ENCODE results near the gene ZNF441. TPM values are rescaled to one million over a fixed set of nuclear protein-coding genes. Genes with fewer than 3 reads are reported as not detected.

The ZNF441 gene
- total and polyA plus RNA-seq, 2 of the 13 experiments (the other 11 are each of a cell fraction or from before 2014, with no cell fraction given): 2.8 to 10.0 TPM

GRCh38 chr19:11798391-11799330, 31.9 kb downstream of the ZNF441 start, which contains the start of gene ZNF491 (continued):
- TF ChIP-seq RFXAP (CRISPR knock-in tag; IDR thresholded peaks at IDR 0.05; ENCODE audit: borderline replicate concordance) (peak; percentile 94), NFYC (CRISPR knock-in tag; IDR thresholded peaks at IDR 0.05) (peak; percentile 73), ZNF878 (CRISPR knock-in tag; IDR thresholded peaks at IDR 0.05) (no peak), ZNF614 (CRISPR knock-in tag; IDR thresholded peaks at IDR 0.05; ENCODE audit: borderline replicate concordance) (no peak), SP140L (CRISPR knock-in tag; IDR thresholded peaks at IDR 0.05; ENCODE audit: borderline replicate concordance) (no peak), SOX6 (IDR thresholded peaks at IDR 0.05) (no peak), SOX6 (CRISPR knock-in tag; IDR thresholded peaks at IDR 0.05) (no peak; the same call in 1 of the 2 replicates), MTA1 (CRISPR knock-in tag; IDR thresholded peaks at IDR 0.05; ENCODE audit: borderline replicate concordance) (peak; percentile 46; the same call in 1 of the 2 replicates), STAG1 (CRISPR knock-in tag; IDR thresholded peaks at IDR 0.05) (peak; percentile 32), ZNF34 (CRISPR knock-in tag; IDR thresholded peaks at IDR 0.05; ENCODE audit: borderline replicate concordance) (no peak), GABPA (IDR thresholded peaks at IDR 0.05; ENCODE audit: low read depth, low read length) (no peak), GABPA (CRISPR knock-in tag; IDR thresholded peaks at IDR 0.05; ENCODE audit: low read depth) (no peak), ZNF644 (CRISPR knock-in tag; IDR thresholded peaks at IDR 0.05; ENCODE audit: low read depth) (no peak), KDM2A (CRISPR knock-in tag; IDR thresholded peaks at IDR 0.05; ENCODE audit: borderline replicate concordance, low read depth) (no peak; the same call in 1 of the 2 replicates), NR2F6 (IDR thresholded peaks at IDR 0.05) (no peak), NR2F6 (CRISPR knock-in tag; IDR thresholded peaks at IDR 0.05) (no peak), ZNF33B (CRISPR knock-in tag; IDR thresholded peaks at IDR 0.05) (peak; percentile 76; the same call in 1 of the 2 replicates), HNRNPL (IDR thresholded peaks at IDR 0.05; ENCODE audit: low read depth, low read length) (0 out of 2 replicates have a peak, but pooled peaks have one; percentile 19), TBX3 (IDR thresholded peaks at IDR 0.05; ENCODE audit: borderline replicate concordance) (no peak)
- TF ChIP-seq, protein P1, sequence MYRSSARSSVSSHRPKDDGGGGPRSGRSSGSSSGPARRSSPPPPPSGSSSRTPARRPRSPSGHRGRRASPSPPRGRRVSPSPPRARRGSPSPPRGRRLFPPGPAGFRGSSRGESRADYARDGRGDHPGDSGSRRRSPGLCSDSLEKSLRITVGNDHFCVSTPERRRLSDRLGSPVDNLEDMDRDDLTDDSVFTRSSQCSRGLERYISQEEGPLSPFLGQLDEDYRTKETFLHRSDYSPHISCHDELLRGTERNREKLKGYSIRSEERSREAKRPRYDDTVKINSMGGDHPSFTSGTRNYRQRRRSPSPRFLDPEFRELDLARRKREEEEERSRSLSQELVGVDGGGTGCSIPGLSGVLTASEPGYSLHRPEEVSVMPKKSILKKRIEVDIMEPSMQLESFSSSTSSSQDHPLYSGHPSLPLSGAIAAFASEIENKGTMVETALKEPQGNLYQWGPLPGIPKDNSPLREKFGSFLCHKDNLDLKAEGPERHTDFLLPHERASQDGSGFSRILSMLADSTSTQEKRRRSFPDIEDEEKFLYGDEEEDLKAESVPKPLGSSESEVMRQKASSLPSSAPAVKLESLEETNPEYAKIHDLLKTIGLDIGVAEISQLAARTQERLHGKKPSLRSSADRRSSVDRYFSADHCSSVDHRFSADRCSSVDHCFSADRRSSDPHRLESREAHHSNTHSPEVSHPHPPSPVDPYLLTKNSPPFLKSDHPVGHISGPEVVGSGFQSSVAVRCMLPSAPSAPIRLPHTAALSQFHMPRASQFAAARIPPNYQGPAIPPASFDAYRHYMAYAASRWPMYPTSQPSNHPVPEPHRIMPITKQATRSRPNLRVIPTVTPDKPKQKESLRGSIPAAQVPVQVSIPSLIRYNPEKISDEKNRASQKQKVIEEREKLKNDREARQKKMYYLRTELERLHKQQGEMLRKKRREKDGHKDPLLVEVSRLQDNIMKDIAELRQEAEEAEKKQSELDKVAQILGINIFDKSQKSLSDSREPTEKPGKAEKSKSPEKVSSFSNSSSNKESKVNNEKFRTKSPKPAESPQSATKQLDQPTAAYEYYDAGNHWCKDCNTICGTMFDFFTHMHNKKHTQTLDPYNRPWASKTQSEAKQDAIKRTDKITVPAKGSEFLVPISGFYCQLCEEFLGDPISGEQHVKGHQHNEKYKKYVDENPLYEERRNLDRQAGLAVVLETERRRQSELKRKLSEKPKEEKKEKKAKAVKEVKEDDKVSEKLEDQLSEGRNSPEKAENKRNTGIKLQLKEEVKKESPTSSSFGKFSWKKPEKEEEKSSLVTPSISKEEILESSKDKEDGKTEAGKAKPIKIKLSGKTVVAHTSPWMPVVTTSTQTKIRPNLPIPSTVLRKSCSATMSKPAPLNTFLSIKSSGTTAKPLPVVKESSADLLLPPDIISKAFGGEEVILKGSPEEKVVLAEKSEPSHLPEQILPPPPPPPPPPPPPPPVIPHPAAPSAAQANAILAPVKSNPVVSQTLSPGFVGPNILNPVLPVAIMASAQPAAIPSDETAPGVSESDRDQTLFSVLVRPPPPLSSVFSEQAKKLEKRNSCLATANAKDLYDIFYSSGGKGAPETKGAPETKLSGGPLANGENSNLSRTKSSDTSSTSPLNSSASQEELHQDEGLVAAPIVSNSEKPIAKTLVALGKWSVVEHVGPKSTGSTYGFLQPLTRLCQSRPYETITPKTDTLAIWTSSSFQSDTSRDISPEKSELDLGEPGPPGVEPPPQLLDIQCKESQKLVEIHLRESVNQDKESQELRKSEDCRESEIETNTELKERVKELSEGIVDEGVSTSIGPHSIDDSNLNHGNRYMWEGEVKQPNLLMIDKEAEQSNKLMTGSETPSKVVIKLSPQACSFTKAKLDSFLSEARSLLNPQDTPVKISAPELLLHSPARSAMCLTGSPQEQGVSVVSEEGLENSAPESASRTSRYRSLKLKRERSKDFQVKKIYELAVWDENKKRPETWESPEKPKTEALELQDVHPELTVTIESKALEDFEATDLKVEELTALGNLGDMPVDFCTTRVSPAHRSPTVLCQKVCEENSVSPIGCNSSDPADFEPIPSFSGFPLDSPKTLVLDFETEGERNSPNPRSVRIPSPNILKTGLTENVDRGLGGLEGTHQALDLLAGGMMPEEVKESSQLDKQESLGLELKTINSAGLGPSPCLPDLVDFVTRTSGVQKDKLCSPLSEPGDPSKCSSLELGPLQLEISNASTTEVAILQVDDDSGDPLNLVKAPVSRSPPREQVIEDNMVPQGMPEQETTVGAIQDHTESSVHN (CRISPR knock-in tag; IDR thresholded peaks at IDR 0.05): no peak

Measured in HepG2 (cell line).